ENCODE data around the gene DNAI2.

GRCh38 chr17:74268558-74268957 lies 5.5 kb upstream of the DNAI2 start:
- TF ChIP-seq CTCF (IDR thresholded peaks at IDR 0.05; ENCODE audit: poor library complexity, severe bottlenecking) (no peak), EZH2 (IDR thresholded peaks at IDR 0.05; ENCODE audit: borderline replicate concordance, insufficient read depth, low read length, poor library complexity, severe bottlenecking) (no peak), POLR2AphosphoS5 (IDR thresholded peaks at IDR 0.05) (no peak), TAF1 (IDR thresholded peaks at IDR 0.05; ENCODE audit: low read depth) (no peak), SMC3 (conservative IDR thresholded peaks at IDR 0.05; ENCODE audit: poor library complexity) (no peak), RAD21 (conservative IDR thresholded peaks at IDR 0.05) (no peak), REST (IDR thresholded peaks at IDR 0.05; ENCODE audit: borderline replicate concordance) (no peak)

All from neural cell (in vitro differentiated cells).